SK-N-SH (cell line): ENCODE results near the gene CEP55. TPM values are rescaled to one million over a fixed set of nuclear protein-coding genes. Genes with fewer than 3 reads are reported as not detected.

Experiments used
- CTCF ChIA-PET: fragments of 300-600, 350-600 bp; formaldehyde crosslinking; extraction: SDS; loops from one replicate; lab custom pipeline; 2021; lab: Yijun Ruan, JAX
- POLR2A ChIA-PET: fragments of 350-600 bp; sonication (Branson Sonifier 250); formaldehyde crosslinking; extraction: SDS; loops from one replicate; lab custom pipeline; 2020; ENCODE audit warnings: antibody characterized with exemption, inconsistent platforms; lab: Yijun Ruan, JAX
- DNase-seq: peaks from one replicate; pipeline ENCODE4 v3.0.0; 2012
- H2AFZ ChIP-seq: fragments of 200-600 bp; sonication (generic); 2 replicates; pipeline ENCODE4 v1.8.1; 2016; ENCODE audit warnings: antibody characterized with exemption, mild to moderate bottlenecking, low read depth
- H3F3A ChIP-seq: fragments of 200-600 bp; sonication (generic); replicated peaks from 2 replicates; pipeline ENCODE3; 2016; ENCODE audit warnings: antibody characterized with exemption, mild to moderate bottlenecking; ENCODE audit not compliant: insufficient read depth
- H3K27ac ChIP-seq, 2 experiments: fragments of 200-500 bp in 1 of 2; fragments of 200-600 bp in 1 of 2; sonication (Bioruptor generic) in 1 of 2; sonication (generic), shearing (Covaris generic) in 1 of 2; 2 replicates each; pipeline versions ENCODE4 v1.5.1 to v1.6.1; 2014 to 2016; ENCODE audit warnings: low read depth in 2 of 2, inconsistent platforms in 1 of 2, low read length in 1 of 2, mild to moderate bottlenecking in 1 of 2, mixed read lengths in 1 of 2
- H3K27me3 ChIP-seq: fragments of 200-600 bp; sonication (generic), shearing (Covaris generic); 2 replicates; pipeline ENCODE4 v1.6.1; 2016; ENCODE audit warnings: mixed run types; ENCODE audit not compliant: insufficient read depth
- H3K36me3 ChIP-seq, 2 experiments: fragments of 200-500 bp in 1 of 2; fragments of 200-600 bp in 1 of 2; sonication (Bioruptor generic) in 1 of 2; sonication (generic) in 1 of 2; replicated peaks in 1 of 2; 2 replicates each; pipeline versions ENCODE3 to v1.5.1; 2014 to 2016; ENCODE audit warnings: low read length in 1 of 2, mild to moderate bottlenecking in 1 of 2; ENCODE audit not compliant: insufficient read depth in 2 of 2, control insufficient read depth in 1 of 2
- H3K4me1 ChIP-seq, 2 experiments: fragments of 200-500 bp in 1 of 2; fragments of 200-600 bp in 1 of 2; sonication (Bioruptor generic) in 1 of 2; sonication (generic), shearing (Covaris generic) in 1 of 2; 2 replicates each; pipeline versions ENCODE4 v1.5.1 to v1.6.1; 2014 to 2016; ENCODE audit warnings: low read depth in 1 of 2, low read length in 1 of 2, mixed run types in 1 of 2; ENCODE audit not compliant: insufficient read depth in 2 of 2, control insufficient read depth in 1 of 2
- H3K4me2 ChIP-seq: fragments of 200-600 bp; sonication (generic), shearing (Covaris generic); 2 replicates; pipeline ENCODE4 v1.6.1; 2017; ENCODE audit warnings: mixed run types
- H3K4me3 ChIP-seq, 2 experiments: fragments of 200-500 bp in 1 of 2; fragments of 200-600 bp in 1 of 2; sonication (Bioruptor generic) in 1 of 2; sonication (generic), shearing (Covaris generic) in 1 of 2; 2 replicates each; pipeline versions ENCODE4 v1.5.1 to v1.8.1; 2014 to 2016; ENCODE audit warnings: low read depth in 2 of 2, inconsistent platforms in 1 of 2, low read length in 1 of 2, mild to moderate bottlenecking in 1 of 2, mixed read lengths in 1 of 2, moderate library complexity in 1 of 2
- H3K79me2 ChIP-seq: fragments of 200-600 bp; sonication (generic); 2 replicates; pipeline ENCODE4 v1.8.1; 2017; ENCODE audit warnings: mild to moderate bottlenecking; ENCODE audit not compliant: insufficient read depth
- H3K9ac ChIP-seq: fragments of 200-600 bp; sonication (generic); 2 replicates; pipeline ENCODE4 v1.6.1; 2017; ENCODE audit warnings: mixed run types
- H3K9me2 ChIP-seq: fragments of 200-600 bp; sonication (generic); 2 replicates; pipeline ENCODE4 v1.6.1; 2017; ENCODE audit warnings: mixed run types
- H3K9me3 ChIP-seq: fragments of 200-600 bp; sonication (generic); 2 replicates; pipeline ENCODE4 v1.6.1; 2017; ENCODE audit warnings: mixed run types, mild to moderate bottlenecking, moderate library complexity
- H4K20me1 ChIP-seq: fragments of 200-600 bp; sonication (generic); 2 replicates; pipeline ENCODE4 v1.6.1; 2017; ENCODE audit warnings: mild to moderate bottlenecking, mixed run types; ENCODE audit not compliant: insufficient read depth
- CHD2 ChIP-seq: fragments of 150-350 bp; IDR thresholded peaks from 2 replicates; pipeline ENCODE4 v1.6.1; 2018; ENCODE audit warnings: low read length; ENCODE audit not compliant: partially characterized antibody
- ELF1 ChIP-seq: IDR thresholded peaks from 2 replicates; pipeline ENCODE4 v1.4.0; 2012
- EP300 ChIP-seq, 2 experiments: IDR thresholded peaks; 2 replicates each; pipeline versions ENCODE4 v1.4.0 to v1.6.1; 2012; ENCODE audit warnings: borderline replicate concordance in 1 of 2, low read depth in 1 of 2, low read length in 1 of 2
- EZH2phosphoT487 ChIP-seq: fragments of 200-600 bp; sonication (generic); IDR thresholded peaks from 2 replicates; pipeline ENCODE4 v1.6.1; 2017; ENCODE audit warnings: low read depth, mixed run types, mild to moderate bottlenecking, antibody characterized with exemption, moderate library complexity, borderline replicate concordance
- FOXM1 ChIP-seq: IDR thresholded peaks from 2 replicates; pipeline ENCODE4 v1.4.0; 2012; ENCODE audit warnings: low read depth, mild to moderate bottlenecking
- GABPA ChIP-seq: IDR thresholded peaks from 2 replicates; pipeline ENCODE4 v1.4.0; 2012; ENCODE audit warnings: low read depth, mild to moderate bottlenecking
- GATA2 ChIP-seq: sonication (generic); formaldehyde crosslinking; IDR thresholded peaks from 2 replicates; pipeline ENCODE4 v1.5.0; 2020; ENCODE audit warnings: mild to moderate bottlenecking, missing genetic modification reagents
- IRF3 ChIP-seq: fragments of 150-350 bp; IDR thresholded peaks from 2 replicates; pipeline ENCODE4 v1.6.1; 2016; ENCODE audit warnings: mild to moderate bottlenecking, low read depth, low read length
- JUND ChIP-seq: IDR thresholded peaks from 2 replicates; pipeline ENCODE4 v1.4.0; 2012
- NFIC ChIP-seq: IDR thresholded peaks from 2 replicates; pipeline ENCODE4 v1.4.0; 2012; ENCODE audit warnings: borderline replicate concordance
- NRF1 ChIP-seq: IDR thresholded peaks from 2 replicates; pipeline ENCODE4 v1.6.1; 2012; ENCODE audit warnings: low read depth, mild to moderate bottlenecking, low read length
- SMC3 ChIP-seq: IDR thresholded peaks from 2 replicates; pipeline ENCODE4 v1.6.1; 2012; ENCODE audit warnings: low read depth, low read length, improper control_type of control experiment
- TAF1 ChIP-seq: IDR thresholded peaks from 2 replicates; pipeline ENCODE4 v1.6.1; 2012; ENCODE audit warnings: low read depth, mild to moderate bottlenecking, low read length, moderate library complexity, borderline replicate concordance
- TEAD4 ChIP-seq: IDR thresholded peaks from 2 replicates; pipeline ENCODE4 v1.4.0; 2012; ENCODE audit warnings: mild to moderate bottlenecking, borderline replicate concordance; ENCODE audit not compliant: insufficient read depth
- USF1 ChIP-seq: IDR thresholded peaks from 2 replicates; pipeline ENCODE4 v1.4.0; 2012; ENCODE audit warnings: low read depth, borderline replicate concordance
- USF2 ChIP-seq: fragments of 150-350 bp; IDR thresholded peaks from 2 replicates; pipeline ENCODE4 v1.6.1; 2017; ENCODE audit warnings: antibody characterized with exemption, low read length, low read depth, borderline replicate concordance
- polyA plus RNA-seq, 3 experiments: library from polyadenylated mRNA; depleted of rRNA; stranded (reverse); fragments of >200 nt; gene quantifications; 2 replicates each; pipeline ENCODE4 v1.2.3, GENCODE V29; 2012
- TF ChIP-seq, protein P1 (sequence below): IDR thresholded peaks from 2 replicates; pipeline ENCODE4; 2012
- TF ChIP-seq, protein P2 (sequence below): IDR thresholded peaks from 2 replicates; pipeline ENCODE4 v1.6.1; 2012; ENCODE audit warnings: mild to moderate bottlenecking, low read depth, low read length, moderate library complexity

Gene CEP55
- polyA plus RNA-seq, 1 of the 3 experiments (the other 2 are of a cell fraction) = 9.8 TPM

GRCh38 chr10:93547522-93547921 is 51.1 kb downstream of the CEP55 start:
- Histone ChIP-seq H3F3A (peaks cover 18% of the 10 kb centered on the region), H3K4me2 (no peak overlapping the region)
- no peak for TF ChIP-seq CHD2
- no peak for TF ChIP-seq NRF1
- no peak for TF ChIP-seq USF2
- TF ChIP-seq ELF1 = no peak
- no peak for TF ChIP-seq JUND
- TF ChIP-seq IRF3 = no peak
- no peak for TF ChIP-seq GABPA
- no peak for TF ChIP-seq TAF1
- TF ChIP-seq GATA2 (CRISPR knock-in tag) = no peak
- TF ChIP-seq, protein P1, sequence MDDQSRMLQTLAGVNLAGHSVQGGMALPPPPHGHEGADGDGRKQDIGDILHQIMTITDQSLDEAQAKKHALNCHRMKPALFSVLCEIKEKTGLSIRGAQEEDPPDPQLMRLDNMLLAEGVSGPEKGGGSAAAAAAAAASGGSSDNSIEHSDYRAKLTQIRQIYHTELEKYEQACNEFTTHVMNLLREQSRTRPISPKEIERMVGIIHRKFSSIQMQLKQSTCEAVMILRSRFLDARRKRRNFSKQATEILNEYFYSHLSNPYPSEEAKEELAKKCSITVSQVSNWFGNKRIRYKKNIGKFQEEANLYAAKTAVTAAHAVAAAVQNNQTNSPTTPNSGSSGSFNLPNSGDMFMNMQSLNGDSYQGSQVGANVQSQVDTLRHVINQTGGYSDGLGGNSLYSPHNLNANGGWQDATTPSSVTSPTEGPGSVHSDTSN = no peak
- TF ChIP-seq NFIC = no peak
- no peak for TF ChIP-seq SMC3
- TF ChIP-seq, protein P2, sequence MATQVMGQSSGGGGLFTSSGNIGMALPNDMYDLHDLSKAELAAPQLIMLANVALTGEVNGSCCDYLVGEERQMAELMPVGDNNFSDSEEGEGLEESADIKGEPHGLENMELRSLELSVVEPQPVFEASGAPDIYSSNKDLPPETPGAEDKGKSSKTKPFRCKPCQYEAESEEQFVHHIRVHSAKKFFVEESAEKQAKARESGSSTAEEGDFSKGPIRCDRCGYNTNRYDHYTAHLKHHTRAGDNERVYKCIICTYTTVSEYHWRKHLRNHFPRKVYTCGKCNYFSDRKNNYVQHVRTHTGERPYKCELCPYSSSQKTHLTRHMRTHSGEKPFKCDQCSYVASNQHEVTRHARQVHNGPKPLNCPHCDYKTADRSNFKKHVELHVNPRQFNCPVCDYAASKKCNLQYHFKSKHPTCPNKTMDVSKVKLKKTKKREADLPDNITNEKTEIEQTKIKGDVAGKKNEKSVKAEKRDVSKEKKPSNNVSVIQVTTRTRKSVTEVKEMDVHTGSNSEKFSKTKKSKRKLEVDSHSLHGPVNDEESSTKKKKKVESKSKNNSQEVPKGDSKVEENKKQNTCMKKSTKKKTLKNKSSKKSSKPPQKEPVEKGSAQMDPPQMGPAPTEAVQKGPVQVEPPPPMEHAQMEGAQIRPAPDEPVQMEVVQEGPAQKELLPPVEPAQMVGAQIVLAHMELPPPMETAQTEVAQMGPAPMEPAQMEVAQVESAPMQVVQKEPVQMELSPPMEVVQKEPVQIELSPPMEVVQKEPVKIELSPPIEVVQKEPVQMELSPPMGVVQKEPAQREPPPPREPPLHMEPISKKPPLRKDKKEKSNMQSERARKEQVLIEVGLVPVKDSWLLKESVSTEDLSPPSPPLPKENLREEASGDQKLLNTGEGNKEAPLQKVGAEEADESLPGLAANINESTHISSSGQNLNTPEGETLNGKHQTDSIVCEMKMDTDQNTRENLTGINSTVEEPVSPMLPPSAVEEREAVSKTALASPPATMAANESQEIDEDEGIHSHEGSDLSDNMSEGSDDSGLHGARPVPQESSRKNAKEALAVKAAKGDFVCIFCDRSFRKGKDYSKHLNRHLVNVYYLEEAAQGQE = no peak
- no peak for TF ChIP-seq EP300 (IDR thresholded peaks at IDR 0.05; ENCODE audit: borderline replicate concordance in 1 of 2, low read depth in 1 of 2, low read length in 1 of 2)
- TF ChIP-seq FOXM1 = no peak
- no peak for TF ChIP-seq EZH2phosphoT487
- no peak for TF ChIP-seq TEAD4
- TF ChIP-seq USF1 = no peak
- TF ChIP-seq, all 33 proteins: peak for 0
- Histone ChIP-seq H2AFZ (no peak overlapping the region), H4K20me1 (no peaks in the 10 kb centered on the region), H3K9ac (no peak overlapping the region), H3K36me3 (no peaks in the 10 kb centered on the region), H3K4me3 (no peak overlapping the region), H3K4me1 (peaks cover 0 to 4% of the 10 kb centered on the region in 2 experiments; a peak in 1 of 4 replicates), H3K9me3 (no peaks in the 10 kb centered on the region), H3K27ac (no peak overlapping the region), H3K27me3 (no peaks in the 10 kb centered on the region), H3K9me2 (no peaks in the 10 kb centered on the region), H3K79me2 (no peaks in the 10 kb centered on the region)
- ChIA-PET POLR2A (no interaction called here), CTCF (no interaction called here)
- DNase-seq = no peak
